ENCODE data around the gene LTN1. TPM values are rescaled to one million over a fixed set of nuclear protein-coding genes. Genes with fewer than 3 reads are reported as not detected.

LTN1 gene
- total and polyA plus RNA-seq, 2 of the 13 experiments (the other 11 are each of a cell fraction or from before 2014, with no cell fraction given) = 6.7 to 24.6 TPM

DNA sequence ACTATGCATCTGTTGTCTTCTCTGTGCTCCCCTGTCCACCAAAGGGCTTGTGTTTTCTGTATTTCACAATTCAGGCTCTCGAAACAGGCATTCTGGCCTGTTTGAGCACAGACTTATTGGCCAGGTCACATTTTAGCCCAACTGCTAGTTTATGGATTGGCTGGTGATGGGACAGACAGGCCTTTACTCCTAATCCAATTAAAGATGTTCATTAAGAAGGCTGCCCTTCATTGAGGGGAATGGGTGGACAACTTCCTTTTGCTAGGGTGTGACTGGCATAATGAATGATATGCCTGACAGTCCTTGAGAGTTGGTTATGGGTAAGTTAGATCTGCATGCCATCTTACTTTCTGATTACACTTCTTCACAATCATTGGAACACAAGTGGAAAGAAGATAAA lies 86.4 kb downstream of the LTN1 start:
- Histone ChIP-seq H3K27me3 (ENCODE audit: control insufficient read depth in 1 of 2, insufficient read depth in 2 of 2, low read length in 2 of 2) (no peaks in the 10 kb centered on the region), H4K20me1 (ENCODE audit: insufficient read depth, low read length) (no peaks in the 10 kb centered on the region), H3K27ac (ENCODE audit: extremely low read length, insufficient read depth, low read length) (no peak overlapping the region), H3K36me3 (replicated peaks in 1 of 2; ENCODE audit: control insufficient read depth in 1 of 2, insufficient read depth in 2 of 2, low read length in 2 of 2) (no peaks in the 10 kb centered on the region), H3K4me1 (ENCODE audit: insufficient read depth, low read length) (no peaks in the 10 kb centered on the region), H3K9me3 (ENCODE audit: low read length) (no peaks in the 10 kb centered on the region), H3K79me2 (ENCODE audit: insufficient read depth, low read length) (no peaks in the 10 kb centered on the region), H3K4me2 (ENCODE audit: low read depth, low read length) (no peak overlapping the region), H2AFZ (ENCODE audit: low read length) (no peak overlapping the region), H3K4me3 (replicated peaks in 1 of 3; ENCODE audit: insufficient read depth in 1 of 3, low read depth in 2 of 3, low read length in 3 of 3) (no peak overlapping the region), H3K9ac (ENCODE audit: insufficient read depth, low read depth, low read length) (no peak overlapping the region)
- in situ Hi-C loops (cut with HindIII; ENCODE audit: extremely low pct_ligation_motif_present, low pct_unique_long_range_greater_than_20kb) (no loop called here), intact Hi-C loops (cut with micrococcal nuclease; ENCODE audit: unreplicated experiment) (no loop called here)
- DNase-seq (ENCODE audit: low spot score) = no peak
- BruUV-seq (replicated peaks) = no TSS peak
- ATAC-seq = no peak
- no peak for FAIRE-seq
- 8% methylated on average over 1 of the region's 1 CpG for WGBS (ENCODE audit: low lambda C conversion rate)
- ChIA-PET POLR2A (no interaction called here), CTCF (ENCODE audit: low intra/inter-chr PET ratio, low total read pairs) (no interaction called here)
- TF ChIP-seq ARHGAP35 (CRISPR knock-in tag; IDR thresholded peaks at IDR 0.05; ENCODE audit: borderline replicate concordance) = no peak
- TF ChIP-seq, protein P1, sequence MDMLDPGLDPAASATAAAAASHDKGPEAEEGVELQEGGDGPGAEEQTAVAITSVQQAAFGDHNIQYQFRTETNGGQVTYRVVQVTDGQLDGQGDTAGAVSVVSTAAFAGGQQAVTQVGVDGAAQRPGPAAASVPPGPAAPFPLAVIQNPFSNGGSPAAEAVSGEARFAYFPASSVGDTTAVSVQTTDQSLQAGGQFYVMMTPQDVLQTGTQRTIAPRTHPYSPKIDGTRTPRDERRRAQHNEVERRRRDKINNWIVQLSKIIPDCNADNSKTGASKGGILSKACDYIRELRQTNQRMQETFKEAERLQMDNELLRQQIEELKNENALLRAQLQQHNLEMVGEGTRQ (IDR thresholded peaks at IDR 0.05; ENCODE audit: low read depth, low read length) = no peak
- TF ChIP-seq, protein P1 (CRISPR knock-in tag; IDR thresholded peaks at IDR 0.05; ENCODE audit: borderline replicate concordance) = no peak
- TF ChIP-seq, protein P2, sequence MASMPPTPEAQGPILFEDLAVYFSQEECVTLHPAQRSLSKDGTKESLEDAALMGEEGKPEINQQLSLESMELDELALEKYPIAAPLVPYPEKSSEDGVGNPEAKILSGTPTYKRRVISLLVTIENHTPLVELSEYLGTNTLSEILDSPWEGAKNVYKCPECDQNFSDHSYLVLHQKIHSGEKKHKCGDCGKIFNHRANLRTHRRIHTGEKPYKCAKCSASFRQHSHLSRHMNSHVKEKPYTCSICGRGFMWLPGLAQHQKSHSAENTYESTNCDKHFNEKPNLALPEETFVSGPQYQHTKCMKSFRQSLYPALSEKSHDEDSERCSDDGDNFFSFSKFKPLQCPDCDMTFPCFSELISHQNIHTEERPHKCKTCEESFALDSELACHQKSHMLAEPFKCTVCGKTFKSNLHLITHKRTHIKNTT (CRISPR knock-in tag; IDR thresholded peaks at IDR 0.05) = no peak
- TF ChIP-seq SRSF9 (IDR thresholded peaks at IDR 0.05; ENCODE audit: borderline replicate concordance, insufficient read depth, low read depth, low read length, poor library complexity, severe bottlenecking) = no peak
- TF ChIP-seq, protein P3, sequence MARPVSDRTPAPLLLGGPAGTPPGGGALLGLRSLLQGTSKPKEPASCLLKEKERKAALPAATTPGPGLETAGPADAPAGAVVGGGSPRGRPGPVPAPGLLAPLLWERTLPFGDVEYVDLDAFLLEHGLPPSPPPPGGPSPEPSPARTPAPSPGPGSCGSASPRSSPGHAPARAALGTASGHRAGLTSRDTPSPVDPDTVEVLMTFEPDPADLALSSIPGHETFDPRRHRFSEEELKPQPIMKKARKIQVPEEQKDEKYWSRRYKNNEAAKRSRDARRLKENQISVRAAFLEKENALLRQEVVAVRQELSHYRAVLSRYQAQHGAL (CRISPR knock-in tag; IDR thresholded peaks at IDR 0.05; ENCODE audit: not compliant biosample characterization) = no peak
- TF ChIP-seq, protein P4, sequence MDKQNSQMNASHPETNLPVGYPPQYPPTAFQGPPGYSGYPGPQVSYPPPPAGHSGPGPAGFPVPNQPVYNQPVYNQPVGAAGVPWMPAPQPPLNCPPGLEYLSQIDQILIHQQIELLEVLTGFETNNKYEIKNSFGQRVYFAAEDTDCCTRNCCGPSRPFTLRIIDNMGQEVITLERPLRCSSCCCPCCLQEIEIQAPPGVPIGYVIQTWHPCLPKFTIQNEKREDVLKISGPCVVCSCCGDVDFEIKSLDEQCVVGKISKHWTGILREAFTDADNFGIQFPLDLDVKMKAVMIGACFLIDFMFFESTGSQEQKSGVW (CRISPR knock-in tag; IDR thresholded peaks at IDR 0.05; ENCODE audit: borderline replicate concordance) = no peak
- TF ChIP-seq, protein P5, sequence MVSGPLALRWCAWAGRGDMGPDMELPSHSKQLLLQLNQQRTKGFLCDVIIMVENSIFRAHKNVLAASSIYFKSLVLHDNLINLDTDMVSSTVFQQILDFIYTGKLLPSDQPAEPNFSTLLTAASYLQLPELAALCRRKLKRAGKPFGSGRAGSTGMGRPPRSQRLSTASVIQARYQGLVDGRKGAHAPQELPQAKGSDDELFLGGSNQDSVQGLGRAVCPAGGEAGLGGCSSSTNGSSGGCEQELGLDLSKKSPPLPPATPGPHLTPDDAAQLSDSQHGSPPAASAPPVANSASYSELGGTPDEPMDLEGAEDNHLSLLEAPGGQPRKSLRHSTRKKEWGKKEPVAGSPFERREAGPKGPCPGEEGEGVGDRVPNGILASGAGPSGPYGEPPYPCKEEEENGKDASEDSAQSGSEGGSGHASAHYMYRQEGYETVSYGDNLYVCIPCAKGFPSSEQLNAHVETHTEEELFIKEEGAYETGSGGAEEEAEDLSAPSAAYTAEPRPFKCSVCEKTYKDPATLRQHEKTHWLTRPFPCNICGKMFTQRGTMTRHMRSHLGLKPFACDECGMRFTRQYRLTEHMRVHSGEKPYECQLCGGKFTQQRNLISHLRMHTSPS (CRISPR knock-in tag; IDR thresholded peaks at IDR 0.05; ENCODE audit: low read depth) = no peak

Measured in HepG2 (cell line).